Esophagus (tissue), 2 donors: ENCODE results near the gene HPSE. TPM values are rescaled to one million over a fixed set of nuclear protein-coding genes. Genes with fewer than 3 reads are reported as not detected.
A peak's percentile ranks its signal among the peaks of the same experiment; 100 is the strongest.

Source experiments
- H3K27ac ChIP-seq, 2 donors: one replicate each; pipeline ENCODE4 v1.5.1; 2013; ENCODE audit warnings: low read depth in 2 of 2, mild to moderate bottlenecking in 2 of 2, inconsistent platforms in 1 of 2, low read length in 1 of 2, moderate library complexity in 1 of 2
- H3K27me3 ChIP-seq, 2 donors: one replicate each; pipeline ENCODE4 v1.6.1; 2013; ENCODE audit warnings: low read length in 2 of 2, control low read depth in 1 of 2, mild to moderate bottlenecking in 1 of 2; ENCODE audit not compliant: insufficient read depth in 2 of 2, control insufficient read depth in 1 of 2
- H3K36me3 ChIP-seq, 2 donors: one replicate each; pipeline ENCODE4 v1.6.1; 2013; ENCODE audit warnings: low read length in 1 of 2; ENCODE audit not compliant: control insufficient read depth in 2 of 2, insufficient read depth in 2 of 2
- H3K4me1 ChIP-seq, 2 donors: one replicate each; pipeline ENCODE4 v1.6.1; 2013; ENCODE audit warnings: low read length in 1 of 2; ENCODE audit not compliant: control insufficient read depth in 2 of 2, insufficient read depth in 2 of 2
- H3K4me3 ChIP-seq, 2 donors: one replicate each; pipeline ENCODE4 v1.5.1; 2013; ENCODE audit warnings: low read length in 2 of 2, mild to moderate bottlenecking in 2 of 2, low read depth in 1 of 2, moderate library complexity in 1 of 2
- H3K9me3 ChIP-seq, 2 donors: one replicate each; pipeline ENCODE4 v1.6.1; 2013; ENCODE audit warnings: mild to moderate bottlenecking in 2 of 2, low read depth in 1 of 2, low read length in 1 of 2, moderate library complexity in 1 of 2; ENCODE audit not compliant: control insufficient read depth in 2 of 2, insufficient read depth in 1 of 2
- whole genome bisulfite sequencing, 2 donors: extraction: QIAGEN DNeasy Blood & Tissue Kit; methylation state at CpG; one replicate each; pipeline ENCODE4 v1.1.7; 2013; 5-methylcytosine and 5-hydroxymethylcytosine counted together
- polyA plus RNA-seq, 2 donors: library from polyadenylated mRNA; stranded (reverse); fragments of 200-250 nt; gene quantifications; one replicate each; pipeline ENCODE4 v1.2.3, GENCODE V29; 2013
- donor health status: healthy with polysubstance abuse.
- donor health status: Bipolar disorder and iron deficiency.

Gene HPSE
- polyA plus RNA-seq, 2 donors, result 15.9 to 16.7 TPM

GRCh38 chr4:83272900-83273299 is 61.7 kb downstream of the HPSE start:
- Histone ChIP-seq H3K36me3 (peaks cover 3 to 11% of the 10 kb centered on the region in 2 donors), H3K27me3 (no peaks in the 10 kb centered on the region), H3K4me1 (no peaks in the 10 kb centered on the region), H3K27ac (no peak overlapping the region), H3K9me3 (no peaks in the 10 kb centered on the region), H3K4me3 (no peak overlapping the region)
- WGBS, 2 donors, result 87 to 88% methylated on average over 5 of the region's 5 CpGs

GRCh38 chr4:83269256-83269655 is 65.4 kb downstream of the HPSE start:
- no peaks in the 10 kb centered on the region for H3K27me3 ChIP-seq
- H3K27ac ChIP-seq, result no peak overlapping the region
- no peaks in the 10 kb centered on the region for H3K9me3 ChIP-seq
- WGBS, 2 donors, result 84% methylated on average over 1 of the region's 1 CpG
- no peak overlapping the region for H3K4me3 ChIP-seq
- H3K4me1 ChIP-seq, result no peaks in the 10 kb centered on the region
- peaks cover 3 to 10% of the 10 kb centered on the region in 2 donors for H3K36me3 ChIP-seq

GRCh38 chr4:83268491-83268890 is 66.2 kb downstream of the HPSE start:
- 48% methylated on average over 2 of the region's 2 CpGs for WGBS, 2 donors
- H3K36me3 ChIP-seq, result peaks cover 3 to 10% of the 10 kb centered on the region in 2 donors
- H3K9me3 ChIP-seq, result no peaks in the 10 kb centered on the region
- no peaks in the 10 kb centered on the region for H3K27me3 ChIP-seq
- no peak overlapping the region for H3K27ac ChIP-seq
- no peak overlapping the region for H3K4me3 ChIP-seq
- no peaks in the 10 kb centered on the region for H3K4me1 ChIP-seq

- Histone ChIP-seq H3K36me3 (peaks cover 5 to 12% of the 10 kb centered on the region in 2 donors), H3K27me3 (no peaks in the 10 kb centered on the region), H3K9me3 (no peaks in the 10 kb centered on the region), H3K4me3 (no peak overlapping the region), H3K4me1 (no peaks in the 10 kb centered on the region), H3K27ac (no peak overlapping the region)
- WGBS, 2 donors, result 89 to 94% methylated on average over 3 of the region's 3 CpGs
These were observed 66.7 kb downstream of the HPSE start for GRCh38 chr4:83267830-83268475.

GRCh38 chr4:83267121-83267829 is 67.4 kb downstream of the HPSE start:
- WGBS, 2 donors, result 73 to 77% methylated on average over 7 of the region's 7 CpGs
- Histone ChIP-seq H3K9me3 (no peaks in the 10 kb centered on the region), H3K27ac (no peak overlapping the region), H3K27me3 (no peaks in the 10 kb centered on the region), H3K4me3 (no peak overlapping the region), H3K36me3 (peaks cover 6 to 12% of the 10 kb centered on the region in 2 donors), H3K4me1 (no peaks in the 10 kb centered on the region)

- H3K4me3 ChIP-seq, result no peak overlapping the region
- H3K27me3 ChIP-seq, result no peaks in the 10 kb centered on the region
- WGBS, 2 donors, result 67 to 84% methylated on average over 1 of the region's 1 CpG
- H3K27ac ChIP-seq, result no peak overlapping the region
- no peaks in the 10 kb centered on the region for H3K9me3 ChIP-seq
- H3K36me3 ChIP-seq, result peaks cover 6 to 12% of the 10 kb centered on the region in 2 donors
- no peaks in the 10 kb centered on the region for H3K4me1 ChIP-seq
These were observed 68.0 kb downstream of the HPSE start for GRCh38 chr4:83266689-83267088.

GRCh38 chr4:83263106-83263505 is 71.5 kb downstream of the HPSE start:
- WGBS, 2 donors, result 67 to 83% methylated on average over 1 of the region's 1 CpG
- Histone ChIP-seq H3K36me3 (peaks cover 3 to 4% of the 10 kb centered on the region in 2 donors), H3K27me3 (no peaks in the 10 kb centered on the region), H3K27ac (peak overlapping the region in 1 of 2 donors; percentile 35), H3K4me3 (no peak overlapping the region), H3K9me3 (no peaks in the 10 kb centered on the region), H3K4me1 (no peaks in the 10 kb centered on the region)

- H3K36me3 ChIP-seq, result peaks cover 3 to 4% of the 10 kb centered on the region in 2 donors
- no peaks in the 10 kb centered on the region for H3K4me1 ChIP-seq
- 84 to 87% methylated on average over 2 of the region's 2 CpGs for WGBS, 2 donors
- no peak overlapping the region for H3K4me3 ChIP-seq
- no peaks in the 10 kb centered on the region for H3K9me3 ChIP-seq
- no peak overlapping the region for H3K27ac ChIP-seq
- H3K27me3 ChIP-seq, result no peaks in the 10 kb centered on the region
These were observed 72.0 kb downstream of the HPSE start for GRCh38 chr4:83262682-83263081.

- Histone ChIP-seq H3K4me1 (no peaks in the 10 kb centered on the region), H3K4me3 (no peak overlapping the region), H3K9me3 (no peaks in the 10 kb centered on the region), H3K27me3 (no peaks in the 10 kb centered on the region), H3K36me3 (peaks cover 3 to 4% of the 10 kb centered on the region in 2 donors), H3K27ac (no peak overlapping the region)
- WGBS, 2 donors, result 76 to 93% methylated on average over 5 of the region's 5 CpGs
These were observed 73.3 kb downstream of the HPSE start for GRCh38 chr4:83261307-83261706.

GRCh38 chr4:83259586-83259985 is 75.1 kb downstream of the HPSE start:
- Histone ChIP-seq H3K27ac (no peak overlapping the region), H3K4me3 (no peak overlapping the region), H3K4me1 (no peaks in the 10 kb centered on the region), H3K9me3 (no peaks in the 10 kb centered on the region), H3K36me3 (peaks cover 2 to 3% of the 10 kb centered on the region in 2 donors), H3K27me3 (no peaks in the 10 kb centered on the region)
- WGBS, 2 donors, result 95 to 97% methylated on average over 1 of the region's 1 CpG
